GM23338 (cell line): ENCODE measurements around the gene OTOS. TPM values are rescaled to one million over a fixed set of nuclear protein-coding genes. Genes with fewer than 3 reads are reported as not detected.

Source experiments
- ATAC-seq: fragments of 200-7000 bp; cut with Tn5 transposase; 3 replicates; pipeline ENCODE4 v1.9.1; 2020
- DNase-seq: peaks from one replicate; pipeline ENCODE4 v3.0.0-alpha.2; 2015; ENCODE audit warnings: low spot score
- H2AFZ ChIP-seq: fragments of 200-600 bp; sonication (generic); 2 replicates; pipeline ENCODE4 v1.8.0; 2016; ENCODE audit warnings: antibody characterized with exemption, mild to moderate bottlenecking, moderate library complexity
- H3F3A ChIP-seq: fragments of 200-600 bp; sonication (generic); replicated peaks from 2 replicates; pipeline ENCODE4 v1.8.0; 2017; ENCODE audit warnings: antibody characterized with exemption, mixed run types, low read depth
- H3K27ac ChIP-seq: fragments of 200-600 bp; sonication (generic); 2 replicates; pipeline ENCODE4 v1.6.1; 2016; ENCODE audit warnings: low read depth
- H3K27me3 ChIP-seq: fragments of 200-600 bp; sonication (generic); 2 replicates; pipeline ENCODE4 v1.8.0; 2016; ENCODE audit warnings: mild to moderate bottlenecking, mixed run types, moderate library complexity; ENCODE audit not compliant: insufficient read depth
- H3K36me3 ChIP-seq: fragments of 200-600 bp; sonication (generic); 2 replicates; pipeline ENCODE4 v1.8.0; 2016; ENCODE audit warnings: mild to moderate bottlenecking; ENCODE audit not compliant: insufficient read depth
- H3K4me1 ChIP-seq: fragments of 200-600 bp; sonication (generic); 2 replicates; pipeline ENCODE4 v1.8.0; 2016; ENCODE audit warnings: mild to moderate bottlenecking, moderate library complexity; ENCODE audit not compliant: insufficient read depth
- H3K4me2 ChIP-seq: fragments of 200-600 bp; sonication (generic); 2 replicates; pipeline ENCODE4 v1.7.1; 2017; ENCODE audit warnings: mixed run types
- H3K4me3 ChIP-seq: fragments of 200-600 bp; sonication (generic); 2 replicates; pipeline ENCODE4 v1.6.1; 2016; ENCODE audit warnings: mixed run types
- H3K79me2 ChIP-seq: fragments of 200-600 bp; sonication (generic); replicated peaks from 2 replicates; pipeline ENCODE4 v1.8.0; 2017; ENCODE audit warnings: mild to moderate bottlenecking; ENCODE audit not compliant: insufficient read depth
- H3K9me2 ChIP-seq: fragments of 200-600 bp; sonication (generic); 2 replicates; pipeline ENCODE4 v1.8.0; 2017; ENCODE audit not compliant: insufficient read depth
- H4K20me1 ChIP-seq: fragments of 200-600 bp; sonication (generic); replicated peaks from 2 replicates; pipeline ENCODE4 v1.8.0; 2017; ENCODE audit warnings: mild to moderate bottlenecking; ENCODE audit not compliant: insufficient read depth
- H3K27ac Mint-ChIP-seq: 2 replicates; pipeline ENCODE4 v1.8.0; 2020; ENCODE audit warnings: inconsistent platforms, mild to moderate bottlenecking, moderate library complexity, mixed read lengths
- H3K27me3 Mint-ChIP-seq: 3 replicates; pipeline ENCODE4 v1.8.0; 2022; ENCODE audit warnings: low read depth, mild to moderate bottlenecking, moderate library complexity, mixed read lengths, inconsistent platforms; ENCODE audit not compliant: insufficient read depth, poor library complexity
- H3K36me3 Mint-ChIP-seq: 3 replicates; pipeline ENCODE4 v1.8.0; 2021; ENCODE audit warnings: low read depth, mild to moderate bottlenecking, inconsistent platforms, moderate library complexity, mixed read lengths
- H3K4me1 Mint-ChIP-seq: 3 replicates; pipeline ENCODE4 v1.8.0; 2020; ENCODE audit warnings: mild to moderate bottlenecking, inconsistent platforms, mixed read lengths
- H3K4me3 Mint-ChIP-seq: 3 replicates; pipeline ENCODE4 v1.8.0; 2021; ENCODE audit warnings: moderate library complexity, mild to moderate bottlenecking, inconsistent platforms, mixed read lengths
- H3K9me3 Mint-ChIP-seq: 3 replicates; pipeline ENCODE4 v1.8.0; 2020; ENCODE audit warnings: moderate library complexity, mild to moderate bottlenecking, inconsistent platforms, mixed read lengths
- CREB1 ChIP-seq: fragments of 250-450 bp; sonication (Bioruptor Pico); IDR thresholded peaks from 2 replicates; pipeline ENCODE4 v1.5.0; 2020; ENCODE audit warnings: low read depth, mild to moderate bottlenecking, moderate library complexity
- EZH2 ChIP-seq: fragments of 200-600 bp; sonication (generic); IDR thresholded peaks from one replicate; pipeline ENCODE4 v1.8.0; 2017; ENCODE audit warnings: antibody characterized with exemption, mild to moderate bottlenecking, low read depth; ENCODE audit not compliant: unreplicated experiment
- EZH2phosphoT487 ChIP-seq: fragments of 200-600 bp; sonication (generic); IDR thresholded peaks from one replicate; pipeline ENCODE4 v1.8.1; 2018; ENCODE audit warnings: antibody characterized with exemption; ENCODE audit not compliant: unreplicated experiment
- JUNB ChIP-seq: IDR thresholded peaks from one replicate; pipeline ENCODE4 v1.6.1; 2016; ENCODE audit warnings: antibody characterized with exemption; ENCODE audit not compliant: unreplicated experiment
- NANOG ChIP-seq: IDR thresholded peaks from 2 replicates; pipeline ENCODE4 v1.6.1; 2016; ENCODE audit warnings: antibody characterized with exemption, borderline replicate concordance
- POLR2AphosphoS5 ChIP-seq: IDR thresholded peaks from 2 replicates; pipeline ENCODE4 v1.6.1; 2016; ENCODE audit warnings: antibody characterized with exemption, low read depth
- STAT1 ChIP-seq: IDR thresholded peaks from one replicate; pipeline ENCODE4 v1.6.1; 2016; ENCODE audit warnings: antibody characterized with exemption; ENCODE audit not compliant: unreplicated experiment
- ZNF114 ChIP-seq: fragments of 250-450 bp; sonication (Bioruptor Pico); IDR thresholded peaks from 2 replicates; pipeline ENCODE4 v1.5.0; 2020; ENCODE audit warnings: mild to moderate bottlenecking, moderate library complexity
- ZNF331 ChIP-seq: fragments of 250-450 bp; sonication (Bioruptor Pico); IDR thresholded peaks from 2 replicates; pipeline ENCODE4 v1.5.0; 2020; ENCODE audit warnings: low read depth, mild to moderate bottlenecking, moderate library complexity
- polyA plus RNA-seq: library from polyadenylated mRNA; unstranded; fragments of >200 nt; fragmentation: Nextera tagmentation; extraction: Ambion mirVana; gene quantifications from 2 replicates; pipeline ENCODE4 v1.2.1, GENCODE V29; 2016
- total RNA-seq: library from RNA; depleted of rRNA; stranded (reverse); fragments of >200 nt; shearing (Covaris generic); gene quantifications from 2 replicates; pipeline ENCODE4 v1.2.3, GENCODE V29; 2014
- TF ChIP-seq, protein P1 (sequence below), 2 experiments: fragments of 200-600 bp in 1 of 2; sonication (generic) in 1 of 2; conservative IDR thresholded peaks; 2 replicates each; pipeline versions ENCODE4 v1.5.1 to v1.6.1; 2016 to 2017; ENCODE audit warnings: antibody characterized with exemption in 2 of 2, low read depth in 2 of 2, mild to moderate bottlenecking in 2 of 2, moderate library complexity in 1 of 2
- TF ChIP-seq, protein P2 (sequence below): IDR thresholded peaks from 2 replicates; pipeline ENCODE4 v1.6.1; 2016; ENCODE audit warnings: antibody characterized with exemption
- TF ChIP-seq, protein P3 (sequence below): fragments of 250-450 bp; sonication (Bioruptor Pico); IDR thresholded peaks from 2 replicates; pipeline ENCODE4 v1.5.0; 2020; ENCODE audit warnings: mild to moderate bottlenecking, moderate library complexity
- TF ChIP-seq, protein P4 (sequence below): IDR thresholded peaks from one replicate; pipeline ENCODE4 v1.6.1; 2018; ENCODE audit warnings: antibody characterized with exemption; ENCODE audit not compliant: unreplicated experiment

Gene OTOS
- total and polyA plus RNA-seq, 2 experiments from 2014 or later, result 0.40 TPM; not detected in 1

DNA sequence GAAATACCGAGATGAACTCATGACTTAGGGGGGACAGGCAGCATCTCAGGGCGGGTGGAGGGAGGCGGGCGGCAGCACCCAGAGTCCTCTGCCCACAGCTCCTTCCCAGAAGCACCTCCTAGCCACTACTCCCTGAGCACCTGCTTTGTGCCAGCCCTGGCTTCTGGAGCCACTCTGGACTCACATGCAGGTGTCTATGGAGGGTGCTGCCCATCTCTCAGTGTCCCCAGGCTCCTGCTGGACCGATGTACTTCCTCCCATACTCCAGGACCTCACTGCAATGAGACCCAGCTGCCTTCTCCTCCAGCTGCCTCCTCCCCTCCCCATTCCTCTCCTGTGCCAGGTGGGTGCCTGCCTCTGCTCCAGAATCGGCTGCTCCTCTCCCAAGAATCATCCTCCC is 22.1 kb upstream of the OTOS start:
- H3K9me3 Mint-ChIP-seq, result peaks cover 5% of the 10 kb centered on the region
- TF ChIP-seq ZNF331 (CRISPR knock-in tag) (no peak), ZNF114 (no peak), CREB1 (CRISPR knock-in tag) (no peak), EZH2 (no peak), JUNB (no peak), POLR2AphosphoS5 (no peak), EZH2phosphoT487 (no peak), NANOG (no peak), STAT1 (no peak)
- TF ChIP-seq, protein P1, sequence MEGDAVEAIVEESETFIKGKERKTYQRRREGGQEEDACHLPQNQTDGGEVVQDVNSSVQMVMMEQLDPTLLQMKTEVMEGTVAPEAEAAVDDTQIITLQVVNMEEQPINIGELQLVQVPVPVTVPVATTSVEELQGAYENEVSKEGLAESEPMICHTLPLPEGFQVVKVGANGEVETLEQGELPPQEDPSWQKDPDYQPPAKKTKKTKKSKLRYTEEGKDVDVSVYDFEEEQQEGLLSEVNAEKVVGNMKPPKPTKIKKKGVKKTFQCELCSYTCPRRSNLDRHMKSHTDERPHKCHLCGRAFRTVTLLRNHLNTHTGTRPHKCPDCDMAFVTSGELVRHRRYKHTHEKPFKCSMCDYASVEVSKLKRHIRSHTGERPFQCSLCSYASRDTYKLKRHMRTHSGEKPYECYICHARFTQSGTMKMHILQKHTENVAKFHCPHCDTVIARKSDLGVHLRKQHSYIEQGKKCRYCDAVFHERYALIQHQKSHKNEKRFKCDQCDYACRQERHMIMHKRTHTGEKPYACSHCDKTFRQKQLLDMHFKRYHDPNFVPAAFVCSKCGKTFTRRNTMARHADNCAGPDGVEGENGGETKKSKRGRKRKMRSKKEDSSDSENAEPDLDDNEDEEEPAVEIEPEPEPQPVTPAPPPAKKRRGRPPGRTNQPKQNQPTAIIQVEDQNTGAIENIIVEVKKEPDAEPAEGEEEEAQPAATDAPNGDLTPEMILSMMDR (conservative IDR thresholded peaks at IDR 0.05; ENCODE audit: low read depth in 2 of 2), result no peak
- TF ChIP-seq, protein P2, sequence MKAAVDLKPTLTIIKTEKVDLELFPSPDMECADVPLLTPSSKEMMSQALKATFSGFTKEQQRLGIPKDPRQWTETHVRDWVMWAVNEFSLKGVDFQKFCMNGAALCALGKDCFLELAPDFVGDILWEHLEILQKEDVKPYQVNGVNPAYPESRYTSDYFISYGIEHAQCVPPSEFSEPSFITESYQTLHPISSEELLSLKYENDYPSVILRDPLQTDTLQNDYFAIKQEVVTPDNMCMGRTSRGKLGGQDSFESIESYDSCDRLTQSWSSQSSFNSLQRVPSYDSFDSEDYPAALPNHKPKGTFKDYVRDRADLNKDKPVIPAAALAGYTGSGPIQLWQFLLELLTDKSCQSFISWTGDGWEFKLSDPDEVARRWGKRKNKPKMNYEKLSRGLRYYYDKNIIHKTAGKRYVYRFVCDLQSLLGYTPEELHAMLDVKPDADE, result no peak
- TF ChIP-seq, protein P3, sequence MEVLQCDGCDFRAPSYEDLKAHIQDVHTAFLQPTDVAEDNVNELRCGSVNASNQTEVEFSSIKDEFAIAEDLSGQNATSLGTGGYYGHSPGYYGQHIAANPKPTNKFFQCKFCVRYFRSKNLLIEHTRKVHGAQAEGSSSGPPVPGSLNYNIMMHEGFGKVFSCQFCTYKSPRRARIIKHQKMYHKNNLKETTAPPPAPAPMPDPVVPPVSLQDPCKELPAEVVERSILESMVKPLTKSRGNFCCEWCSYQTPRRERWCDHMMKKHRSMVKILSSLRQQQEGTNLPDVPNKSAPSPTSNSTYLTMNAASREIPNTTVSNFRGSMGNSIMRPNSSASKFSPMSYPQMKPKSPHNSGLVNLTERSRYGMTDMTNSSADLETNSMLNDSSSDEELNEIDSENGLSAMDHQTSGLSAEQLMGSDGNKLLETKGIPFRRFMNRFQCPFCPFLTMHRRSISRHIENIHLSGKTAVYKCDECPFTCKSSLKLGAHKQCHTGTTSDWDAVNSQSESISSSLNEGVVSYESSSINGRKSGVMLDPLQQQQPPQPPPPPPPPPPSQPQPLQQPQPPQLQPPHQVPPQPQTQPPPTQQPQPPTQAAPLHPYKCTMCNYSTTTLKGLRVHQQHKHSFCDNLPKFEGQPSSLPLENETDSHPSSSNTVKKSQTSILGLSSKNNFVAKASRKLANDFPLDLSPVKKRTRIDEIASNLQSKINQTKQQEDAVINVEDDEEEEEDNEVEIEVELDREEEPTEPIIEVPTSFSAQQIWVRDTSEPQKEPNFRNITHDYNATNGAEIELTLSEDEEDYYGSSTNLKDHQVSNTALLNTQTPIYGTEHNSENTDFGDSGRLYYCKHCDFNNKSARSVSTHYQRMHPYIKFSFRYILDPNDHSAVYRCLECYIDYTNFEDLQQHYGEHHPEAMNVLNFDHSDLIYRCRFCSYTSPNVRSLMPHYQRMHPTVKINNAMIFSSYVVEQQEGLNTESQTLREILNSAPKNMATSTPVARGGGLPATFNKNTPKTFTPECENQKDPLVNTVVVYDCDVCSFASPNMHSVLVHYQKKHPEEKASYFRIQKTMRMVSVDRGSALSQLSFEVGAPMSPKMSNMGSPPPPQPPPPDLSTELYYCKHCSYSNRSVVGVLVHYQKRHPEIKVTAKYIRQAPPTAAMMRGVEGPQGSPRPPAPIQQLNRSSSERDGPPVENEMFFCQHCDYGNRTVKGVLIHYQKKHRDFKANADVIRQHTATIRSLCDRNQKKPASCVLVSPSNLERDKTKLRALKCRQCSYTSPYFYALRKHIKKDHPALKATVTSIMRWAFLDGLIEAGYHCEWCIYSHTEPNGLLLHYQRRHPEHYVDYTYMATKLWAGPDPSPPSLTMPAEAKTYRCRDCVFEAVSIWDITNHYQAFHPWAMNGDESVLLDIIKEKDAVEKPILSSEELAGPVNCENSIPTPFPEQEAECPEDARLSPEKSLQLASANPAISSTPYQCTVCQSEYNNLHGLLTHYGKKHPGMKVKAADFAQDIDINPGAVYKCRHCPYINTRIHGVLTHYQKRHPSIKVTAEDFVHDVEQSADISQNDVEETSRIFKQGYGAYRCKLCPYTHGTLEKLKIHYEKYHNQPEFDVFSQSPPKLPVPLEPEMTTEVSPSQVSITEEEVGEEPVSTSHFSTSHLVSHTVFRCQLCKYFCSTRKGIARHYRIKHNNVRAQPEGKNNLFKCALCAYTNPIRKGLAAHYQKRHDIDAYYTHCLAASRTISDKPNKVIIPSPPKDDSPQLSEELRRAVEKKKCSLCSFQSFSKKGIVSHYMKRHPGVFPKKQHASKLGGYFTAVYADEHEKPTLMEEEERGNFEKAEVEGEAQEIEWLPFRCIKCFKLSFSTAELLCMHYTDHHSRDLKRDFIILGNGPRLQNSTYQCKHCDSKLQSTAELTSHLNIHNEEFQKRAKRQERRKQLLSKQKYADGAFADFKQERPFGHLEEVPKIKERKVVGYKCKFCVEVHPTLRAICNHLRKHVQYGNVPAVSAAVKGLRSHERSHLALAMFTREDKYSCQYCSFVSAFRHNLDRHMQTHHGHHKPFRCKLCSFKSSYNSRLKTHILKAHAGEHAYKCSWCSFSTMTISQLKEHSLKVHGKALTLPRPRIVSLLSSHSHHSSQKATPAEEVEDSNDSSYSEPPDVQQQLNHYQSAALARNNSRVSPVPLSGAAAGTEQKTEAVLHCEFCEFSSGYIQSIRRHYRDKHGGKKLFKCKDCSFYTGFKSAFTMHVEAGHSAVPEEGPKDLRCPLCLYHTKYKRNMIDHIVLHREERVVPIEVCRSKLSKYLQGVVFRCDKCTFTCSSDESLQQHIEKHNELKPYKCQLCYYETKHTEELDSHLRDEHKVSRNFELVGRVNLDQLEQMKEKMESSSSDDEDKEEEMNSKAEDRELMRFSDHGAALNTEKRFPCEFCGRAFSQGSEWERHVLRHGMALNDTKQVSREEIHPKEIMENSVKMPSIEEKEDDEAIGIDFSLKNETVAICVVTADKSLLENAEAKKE (CRISPR knock-in tag), result no peak
- TF ChIP-seq, protein P4, sequence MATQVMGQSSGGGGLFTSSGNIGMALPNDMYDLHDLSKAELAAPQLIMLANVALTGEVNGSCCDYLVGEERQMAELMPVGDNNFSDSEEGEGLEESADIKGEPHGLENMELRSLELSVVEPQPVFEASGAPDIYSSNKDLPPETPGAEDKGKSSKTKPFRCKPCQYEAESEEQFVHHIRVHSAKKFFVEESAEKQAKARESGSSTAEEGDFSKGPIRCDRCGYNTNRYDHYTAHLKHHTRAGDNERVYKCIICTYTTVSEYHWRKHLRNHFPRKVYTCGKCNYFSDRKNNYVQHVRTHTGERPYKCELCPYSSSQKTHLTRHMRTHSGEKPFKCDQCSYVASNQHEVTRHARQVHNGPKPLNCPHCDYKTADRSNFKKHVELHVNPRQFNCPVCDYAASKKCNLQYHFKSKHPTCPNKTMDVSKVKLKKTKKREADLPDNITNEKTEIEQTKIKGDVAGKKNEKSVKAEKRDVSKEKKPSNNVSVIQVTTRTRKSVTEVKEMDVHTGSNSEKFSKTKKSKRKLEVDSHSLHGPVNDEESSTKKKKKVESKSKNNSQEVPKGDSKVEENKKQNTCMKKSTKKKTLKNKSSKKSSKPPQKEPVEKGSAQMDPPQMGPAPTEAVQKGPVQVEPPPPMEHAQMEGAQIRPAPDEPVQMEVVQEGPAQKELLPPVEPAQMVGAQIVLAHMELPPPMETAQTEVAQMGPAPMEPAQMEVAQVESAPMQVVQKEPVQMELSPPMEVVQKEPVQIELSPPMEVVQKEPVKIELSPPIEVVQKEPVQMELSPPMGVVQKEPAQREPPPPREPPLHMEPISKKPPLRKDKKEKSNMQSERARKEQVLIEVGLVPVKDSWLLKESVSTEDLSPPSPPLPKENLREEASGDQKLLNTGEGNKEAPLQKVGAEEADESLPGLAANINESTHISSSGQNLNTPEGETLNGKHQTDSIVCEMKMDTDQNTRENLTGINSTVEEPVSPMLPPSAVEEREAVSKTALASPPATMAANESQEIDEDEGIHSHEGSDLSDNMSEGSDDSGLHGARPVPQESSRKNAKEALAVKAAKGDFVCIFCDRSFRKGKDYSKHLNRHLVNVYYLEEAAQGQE, result no peak
- H3K27ac ChIP-seq, result no peak overlapping the region
- H3K9me2 ChIP-seq, result no peaks in the 10 kb centered on the region
- no peak overlapping the region for H2AFZ ChIP-seq
- no peaks in the 10 kb centered on the region for H3K36me3 Mint-ChIP-seq
- no peak for ATAC-seq
- H3K27me3 Mint-ChIP-seq, result peaks cover 6% of the 10 kb centered on the region
- no peak for DNase-seq
- no peaks in the 10 kb centered on the region for H3K4me1 ChIP-seq
- no peak overlapping the region for H3K4me2 ChIP-seq
- H3K79me2 ChIP-seq, result no peaks in the 10 kb centered on the region
- peaks cover 7% of the 10 kb centered on the region for H3F3A ChIP-seq
- no peak overlapping the region for H3K4me3 ChIP-seq
- no peaks in the 10 kb centered on the region for H3K27me3 ChIP-seq
- H3K4me1 Mint-ChIP-seq, result no peaks in the 10 kb centered on the region
- no peaks in the 10 kb centered on the region for H3K36me3 ChIP-seq
- no peak overlapping the region for H3K27ac Mint-ChIP-seq
- H4K20me1 ChIP-seq, result no peaks in the 10 kb centered on the region
- no peak overlapping the region for H3K4me3 Mint-ChIP-seq
